Hepatocyte (in vitro differentiated cells): ENCODE measurements around the gene ADAM12. TPM values are rescaled to one million over a fixed set of nuclear protein-coding genes. Genes with fewer than 3 reads are reported as not detected.

Experiments
- DNase-seq: peaks from one replicate; pipeline ENCODE4 v3.0.0-alpha.2; 2016; ENCODE audit warnings: low spot score
- H2AFZ ChIP-seq: fragments of 200-600 bp; sonication (generic); 2 replicates; pipeline ENCODE4 v1.6.0; 2016; ENCODE audit warnings: antibody characterized with exemption, mild to moderate bottlenecking
- H3K27ac ChIP-seq: fragments of 200-600 bp; sonication (generic); 2 replicates; pipeline ENCODE4 v1.5.1; 2016; ENCODE audit warnings: mild to moderate bottlenecking
- H3K27me3 ChIP-seq: fragments of 200-600 bp; sonication (generic); 2 replicates; pipeline ENCODE4 v1.6.1; 2016
- H3K36me3 ChIP-seq: fragments of 200-600 bp; sonication (generic); replicated peaks from 2 replicates; pipeline ENCODE4 v1.5.1; 2016; ENCODE audit warnings: low read depth; ENCODE audit not compliant: insufficient read depth
- H3K4me1 ChIP-seq: fragments of 200-600 bp; sonication (generic); 2 replicates; pipeline ENCODE4 v1.5.1; 2016; ENCODE audit warnings: mild to moderate bottlenecking, moderate library complexity; ENCODE audit not compliant: insufficient read depth
- H3K4me2 ChIP-seq: fragments of 200-600 bp; sonication (generic); 2 replicates; pipeline ENCODE4 v1.6.0; 2016
- H3K4me3 ChIP-seq: fragments of 200-600 bp; sonication (generic); 2 replicates; pipeline ENCODE4 v1.5.1; 2016; ENCODE audit warnings: mild to moderate bottlenecking
- H3K79me2 ChIP-seq: fragments of 200-600 bp; sonication (generic); 2 replicates; pipeline ENCODE4 v1.6.0; 2017; ENCODE audit warnings: mild to moderate bottlenecking
- H3K9me2 ChIP-seq: fragments of 200-600 bp; sonication (generic); replicated peaks from 2 replicates; pipeline ENCODE4 v1.6.0; 2017; ENCODE audit warnings: mild to moderate bottlenecking; ENCODE audit not compliant: insufficient read depth
- H3K9me3 ChIP-seq: fragments of 200-600 bp; sonication (generic); 2 replicates; pipeline ENCODE4 v1.5.1; 2016; ENCODE audit warnings: low read depth, mild to moderate bottlenecking
- H4K20me1 ChIP-seq: fragments of 200-600 bp; sonication (generic); 2 replicates; pipeline ENCODE4 v1.6.0; 2016; ENCODE audit warnings: mild to moderate bottlenecking; ENCODE audit not compliant: insufficient read depth, poor library complexity, severe bottlenecking
- EZH2 ChIP-seq: fragments of 200-600 bp; sonication (generic); IDR thresholded peaks from 2 replicates; pipeline ENCODE4 v1.6.1; 2016; ENCODE audit warnings: antibody characterized with exemption, mild to moderate bottlenecking, borderline replicate concordance
- EZH2phosphoT487 ChIP-seq: fragments of 200-600 bp; sonication (generic); IDR thresholded peaks from one replicate; pipeline ENCODE4 v1.6.1; 2018; ENCODE audit warnings: antibody characterized with exemption, mild to moderate bottlenecking, low read depth, moderate library complexity; ENCODE audit not compliant: unreplicated experiment, severe bottlenecking
- WGBS: methylation state at CpG from one replicate; pipeline ENCODE4 v1.1.6; 2016; ENCODE audit warnings: low lambda C conversion rate; ENCODE audit errors: missing lambda C conversion rate; 5-methylcytosine and 5-hydroxymethylcytosine counted together
- polyA plus RNA-seq: library from polyadenylated mRNA; unstranded; fragments of >200 nt; fragmentation: Nextera tagmentation; extraction: Ambion mirVana; gene quantifications from 2 replicates; pipeline ENCODE4 v1.2.1, GENCODE V29; 2016
- total RNA-seq: library from RNA; depleted of rRNA; stranded (reverse); fragments of >200 nt; gene quantifications from 2 replicates; pipeline ENCODE4 v1.2.3, GENCODE V29; 2014
- TF ChIP-seq, protein P1 (sequence below): fragments of 200-600 bp; sonication (generic); IDR thresholded peaks from 2 replicates; pipeline ENCODE4 v1.5.1; 2016; ENCODE audit warnings: antibody characterized with exemption, mild to moderate bottlenecking; ENCODE audit not compliant: poor library complexity

ADAM12 gene
- total and polyA plus RNA-seq, 2 experiments from 2014 or later, result 4.9 to 11.3 TPM

DNA sequence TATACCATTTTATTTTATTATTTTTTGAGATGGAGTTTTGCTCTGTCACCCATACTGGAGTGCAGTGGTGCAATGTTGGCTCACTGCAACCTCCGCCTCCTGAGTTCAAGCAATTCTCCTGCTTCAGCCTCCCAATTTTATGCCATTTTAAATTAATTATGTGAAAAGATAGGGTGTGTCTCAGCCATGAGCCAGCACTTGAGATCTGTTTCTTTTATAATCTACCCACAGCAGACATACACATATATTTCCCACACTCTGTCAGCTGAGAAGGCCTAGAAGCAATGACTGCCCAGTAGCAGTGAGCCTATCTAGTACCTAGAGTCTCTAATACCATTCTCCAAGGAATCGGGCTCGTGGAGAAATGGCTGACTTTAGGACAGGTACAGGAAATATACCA lies 70.5 kb downstream of the ADAM12 start:
- Histone ChIP-seq H2AFZ (no peak overlapping the region), H3K4me2 (no peak overlapping the region), H3K27ac (no peak overlapping the region), H3K36me3 (no peaks in the 10 kb centered on the region), H3K4me3 (no peak overlapping the region), H4K20me1 (no peaks in the 10 kb centered on the region), H3K4me1 (peaks cover 9% of the 10 kb centered on the region), H3K27me3 (no peaks in the 10 kb centered on the region), H3K9me2 (no peaks in the 10 kb centered on the region), H3K9me3 (no peaks in the 10 kb centered on the region), H3K79me2 (no peaks in the 10 kb centered on the region)
- DNase-seq, result no peak
- TF ChIP-seq, protein P1, sequence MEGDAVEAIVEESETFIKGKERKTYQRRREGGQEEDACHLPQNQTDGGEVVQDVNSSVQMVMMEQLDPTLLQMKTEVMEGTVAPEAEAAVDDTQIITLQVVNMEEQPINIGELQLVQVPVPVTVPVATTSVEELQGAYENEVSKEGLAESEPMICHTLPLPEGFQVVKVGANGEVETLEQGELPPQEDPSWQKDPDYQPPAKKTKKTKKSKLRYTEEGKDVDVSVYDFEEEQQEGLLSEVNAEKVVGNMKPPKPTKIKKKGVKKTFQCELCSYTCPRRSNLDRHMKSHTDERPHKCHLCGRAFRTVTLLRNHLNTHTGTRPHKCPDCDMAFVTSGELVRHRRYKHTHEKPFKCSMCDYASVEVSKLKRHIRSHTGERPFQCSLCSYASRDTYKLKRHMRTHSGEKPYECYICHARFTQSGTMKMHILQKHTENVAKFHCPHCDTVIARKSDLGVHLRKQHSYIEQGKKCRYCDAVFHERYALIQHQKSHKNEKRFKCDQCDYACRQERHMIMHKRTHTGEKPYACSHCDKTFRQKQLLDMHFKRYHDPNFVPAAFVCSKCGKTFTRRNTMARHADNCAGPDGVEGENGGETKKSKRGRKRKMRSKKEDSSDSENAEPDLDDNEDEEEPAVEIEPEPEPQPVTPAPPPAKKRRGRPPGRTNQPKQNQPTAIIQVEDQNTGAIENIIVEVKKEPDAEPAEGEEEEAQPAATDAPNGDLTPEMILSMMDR, result no peak
- no peak for TF ChIP-seq EZH2phosphoT487
- no peak for TF ChIP-seq EZH2
- 87% methylated on average over 3 of the region's 3 CpGs for WGBS

DNA sequence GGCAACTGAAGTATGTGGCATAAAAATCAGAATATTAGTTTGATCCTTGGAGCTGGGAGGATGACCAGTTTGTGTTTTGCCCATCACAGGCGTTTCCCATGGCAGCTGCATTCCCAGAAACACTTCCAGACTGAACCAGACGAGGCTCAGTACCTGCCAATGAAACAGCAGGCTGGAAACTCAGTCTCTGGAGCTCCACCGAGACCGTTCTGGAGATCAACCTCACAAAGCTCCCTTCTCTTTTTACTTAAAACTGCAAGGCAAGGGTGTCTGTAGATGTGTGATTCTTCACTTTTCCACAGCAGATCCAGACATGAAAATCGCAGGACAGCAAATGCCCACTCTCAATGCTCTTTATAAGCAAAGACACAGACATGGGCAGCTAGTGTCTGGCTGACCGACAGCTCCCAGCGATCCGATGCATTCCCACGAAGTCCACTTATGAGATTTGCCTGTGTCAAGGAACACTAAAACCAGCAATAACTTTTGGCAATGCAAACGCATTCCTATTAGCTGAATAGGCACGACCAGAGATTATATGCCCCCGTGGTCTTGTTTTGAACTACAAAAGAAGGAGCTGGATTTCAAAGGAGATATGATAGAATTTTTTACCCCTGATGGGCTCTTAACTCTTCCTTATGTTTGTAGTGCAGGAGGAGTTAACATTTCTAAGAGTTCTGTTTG lies 72.6 kb downstream of the ADAM12 start:
- peak overlapping the region; percentile 40 for H3K4me2 ChIP-seq
- DNase-seq, result peak; percentile 19
- 65% methylated on average over 12 of the region's 12 CpGs for WGBS

DNA sequence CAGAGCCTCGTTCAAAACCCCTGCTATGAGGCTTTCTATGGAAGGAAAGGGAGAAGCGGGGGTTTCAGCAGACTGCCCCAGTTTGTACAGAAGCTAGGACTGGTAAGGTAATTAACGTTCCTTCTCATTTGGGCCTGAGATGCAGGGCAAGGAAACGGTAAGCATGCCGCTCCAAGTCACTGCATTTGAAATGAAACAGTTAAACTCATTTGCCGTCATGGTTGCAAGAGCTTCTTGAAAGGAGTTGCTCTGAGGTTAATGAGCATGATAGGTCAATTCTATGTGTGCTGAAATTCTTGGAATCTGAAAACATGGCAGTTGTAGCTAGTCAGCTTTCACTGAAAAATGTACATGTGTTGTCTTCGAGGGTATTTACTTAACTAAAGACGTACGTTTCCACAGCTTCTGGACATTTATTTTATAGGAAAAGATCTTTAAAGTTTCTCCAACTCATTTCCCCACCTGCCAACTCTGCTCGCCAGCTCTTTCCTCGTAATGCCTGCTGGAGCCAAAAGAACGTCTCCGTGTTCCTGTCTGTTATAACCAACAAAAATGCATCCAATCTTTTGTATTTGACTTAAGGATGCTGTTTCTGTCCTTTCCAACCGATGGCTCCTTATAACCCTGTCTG lies 73.3 kb downstream of the ADAM12 start:
- no peaks in the 10 kb centered on the region for H3K27me3 ChIP-seq
- H3K4me2 ChIP-seq, result no peak overlapping the region
- no peaks in the 10 kb centered on the region for H4K20me1 ChIP-seq
- no peaks in the 10 kb centered on the region for H3K9me2 ChIP-seq
- no peaks in the 10 kb centered on the region for H3K9me3 ChIP-seq
- TF ChIP-seq EZH2phosphoT487, result no peak
- TF ChIP-seq EZH2, result no peak
- TF ChIP-seq, protein P1, result no peak
- H2AFZ ChIP-seq, result no peak overlapping the region
- 76% methylated on average over 14 of the region's 14 CpGs for WGBS
- DNase-seq, result no peak
- no peaks in the 10 kb centered on the region for H3K36me3 ChIP-seq
- no peaks in the 10 kb centered on the region for H3K79me2 ChIP-seq
- H3K27ac ChIP-seq, result peak overlapping the region; percentile 35
- H3K4me1 ChIP-seq, result no peaks in the 10 kb centered on the region
- no peak overlapping the region for H3K4me3 ChIP-seq

More for the DNA sequence above, 72.6 kb downstream of the ADAM12 start:
- no peak for TF ChIP-seq EZH2
- no peak for TF ChIP-seq EZH2phosphoT487
- TF ChIP-seq, protein P1, result no peak
- H2AFZ ChIP-seq, result no peak overlapping the region
- no peaks in the 10 kb centered on the region for H4K20me1 ChIP-seq
- H3K36me3 ChIP-seq, result no peaks in the 10 kb centered on the region
- H3K4me1 ChIP-seq, result peaks cover 4% of the 10 kb centered on the region
- H3K27ac ChIP-seq, result peak overlapping the region; percentile 35
- no peaks in the 10 kb centered on the region for H3K9me2 ChIP-seq
- no peaks in the 10 kb centered on the region for H3K79me2 ChIP-seq
- H3K4me3 ChIP-seq, result no peak overlapping the region
- H3K27me3 ChIP-seq, result no peaks in the 10 kb centered on the region
- H3K9me3 ChIP-seq, result no peaks in the 10 kb centered on the region
